GM18498 (cell line): Measurements from ENCODE around the gene RHBDL1.

ENCODE experiments used
- ATAC-seq: cut with Tn5 transposase; IDR thresholded peaks from one replicate; pipeline ENCODE4 v1.9.1; 2021; ENCODE audit warnings: mild to moderate bottlenecking, moderate library complexity; ENCODE audit not compliant: unreplicated experiment

The RHBDL1 gene

DNA sequence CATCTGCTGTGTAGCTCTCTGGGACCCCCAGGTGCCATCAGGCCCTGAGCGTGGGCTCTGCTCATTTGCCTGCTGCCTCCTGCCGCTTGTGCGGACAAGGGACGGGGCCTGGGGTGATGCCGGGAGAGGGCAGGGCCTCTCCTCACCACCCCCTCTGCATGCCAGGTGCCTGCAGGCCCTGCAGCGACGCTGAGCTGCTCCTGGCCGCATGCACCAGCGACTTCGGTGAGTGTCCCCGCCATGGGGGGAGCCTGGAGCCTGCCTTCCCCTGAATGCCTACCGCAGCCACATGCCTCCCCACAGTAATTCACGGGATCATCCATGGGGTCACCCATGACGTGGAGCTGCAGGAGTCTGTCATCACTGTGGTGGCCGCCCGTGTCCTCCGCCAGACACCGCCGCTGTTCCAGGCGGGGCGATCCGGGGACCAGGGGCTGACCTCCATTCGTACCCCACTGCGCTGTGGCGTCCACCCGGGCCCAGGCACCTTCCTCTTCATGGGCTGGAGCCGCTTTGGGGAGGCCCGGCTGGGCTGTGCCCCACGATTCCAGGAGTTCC lies 41.4 kb downstream of the RHBDL1 start:
- ATAC-seq = no peak

DNA sequence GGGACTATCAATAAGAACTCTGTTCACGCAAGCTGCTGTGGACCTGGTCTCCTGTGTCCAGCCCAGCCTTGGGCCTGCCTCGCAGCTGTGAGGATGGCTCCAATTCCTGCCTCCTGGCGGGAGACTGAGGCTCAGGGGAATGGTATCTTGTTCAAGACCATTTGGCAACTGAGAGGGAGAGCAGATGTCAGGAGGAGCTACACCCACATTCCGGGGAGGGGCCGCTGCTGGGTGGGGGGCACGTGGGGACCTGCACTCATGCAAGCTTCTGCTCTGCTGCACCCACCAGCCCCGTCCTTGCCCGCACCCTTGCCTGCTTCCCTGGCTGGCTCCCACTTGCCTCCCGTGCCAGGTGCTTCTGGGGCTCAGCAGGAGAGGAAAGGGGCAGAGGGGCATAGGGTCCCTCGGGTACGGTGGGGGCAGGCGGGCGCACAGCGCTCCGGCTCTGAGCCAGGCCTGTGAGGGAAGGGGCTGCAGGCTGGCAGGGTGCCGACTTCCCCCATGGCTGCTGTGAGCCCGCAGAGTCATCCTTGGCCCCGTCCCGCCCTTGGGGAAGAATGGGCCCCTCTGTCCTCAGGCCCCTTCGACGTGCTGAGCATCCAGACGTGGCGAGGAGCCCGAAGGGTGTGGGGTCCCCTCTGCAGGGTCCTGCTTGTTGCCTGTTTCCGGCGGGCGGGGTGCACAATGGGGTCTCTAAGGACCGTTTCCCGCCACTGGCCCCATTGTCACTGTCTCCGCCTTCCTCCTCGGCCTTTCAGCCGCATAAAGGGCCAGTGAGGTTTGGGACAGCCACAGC lies 42.2 kb downstream of the RHBDL1 start:
- no peak for ATAC-seq

DNA sequence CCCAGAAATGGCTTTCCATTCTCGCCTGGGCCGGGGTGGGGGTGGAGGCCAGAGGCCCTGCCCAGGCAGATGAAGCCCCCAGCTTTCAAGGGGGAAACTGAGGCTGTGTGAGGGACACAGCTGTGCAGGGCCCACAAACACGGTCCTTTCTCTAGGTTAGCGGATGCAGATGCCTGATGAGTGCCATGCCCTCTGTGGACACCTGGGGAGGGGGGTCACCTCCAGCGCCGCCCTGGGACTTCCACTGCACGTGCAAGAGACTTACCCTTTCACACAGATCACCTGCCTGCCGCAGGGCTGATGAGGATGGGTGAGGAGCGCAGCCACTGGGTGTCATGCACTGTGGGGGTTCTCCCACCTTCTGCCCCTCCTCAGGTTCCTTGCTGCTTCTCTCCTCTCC lies 42.9 kb downstream of the RHBDL1 start:
- ATAC-seq = no peak

DNA sequence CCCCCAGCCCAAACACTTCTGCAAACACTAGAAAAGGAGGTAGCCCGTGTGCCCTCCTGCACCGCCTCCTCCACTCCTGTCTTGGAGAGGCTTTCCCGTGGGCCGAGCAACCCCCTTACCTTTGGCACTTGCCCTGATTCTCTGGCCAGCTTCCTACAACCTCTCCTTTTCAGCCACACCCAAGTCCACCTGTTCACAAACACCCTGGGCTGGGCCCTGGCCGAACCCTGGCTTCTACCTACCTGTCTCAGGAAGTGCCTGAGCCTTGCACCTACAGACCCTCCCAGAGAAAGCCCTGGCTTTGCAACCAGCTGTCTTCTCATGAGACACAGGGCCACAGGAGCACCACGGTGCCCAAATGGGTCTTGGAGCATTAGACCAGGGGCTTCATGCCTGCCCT lies 43.5 kb downstream of the RHBDL1 start:
- ATAC-seq = no peak

DNA sequence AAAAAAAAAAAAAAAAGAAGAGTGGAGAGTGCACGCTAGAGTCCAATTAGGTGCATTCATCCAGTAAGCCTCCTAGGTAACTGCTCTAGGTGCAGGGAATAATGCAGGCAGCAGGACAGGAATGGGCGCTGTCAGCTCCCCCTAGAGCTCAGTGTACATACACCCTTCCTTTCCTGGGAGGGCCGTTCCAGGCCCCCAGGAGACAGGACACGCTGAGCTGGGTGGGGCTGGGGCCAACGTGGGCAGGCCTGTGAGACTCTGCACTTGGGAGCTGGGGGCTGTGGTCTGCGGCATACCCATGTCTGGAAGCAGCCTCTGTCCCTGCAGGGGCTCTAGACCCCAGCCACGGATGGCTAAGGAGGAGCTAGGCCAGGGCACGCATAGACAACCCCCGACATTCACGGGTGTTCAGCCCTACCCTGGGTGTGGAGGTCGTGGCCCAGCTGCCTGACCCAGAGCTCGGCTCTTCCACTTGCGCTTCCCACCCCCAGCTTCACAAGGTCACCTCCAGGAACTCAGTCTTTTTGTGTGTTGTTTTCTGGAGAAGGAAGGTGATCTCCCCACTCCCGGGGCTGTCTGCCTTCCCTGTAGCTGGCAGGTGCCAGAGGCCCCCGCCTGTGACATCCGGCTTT lies 44.5 kb downstream of the RHBDL1 start:
- no peak for ATAC-seq

DNA sequence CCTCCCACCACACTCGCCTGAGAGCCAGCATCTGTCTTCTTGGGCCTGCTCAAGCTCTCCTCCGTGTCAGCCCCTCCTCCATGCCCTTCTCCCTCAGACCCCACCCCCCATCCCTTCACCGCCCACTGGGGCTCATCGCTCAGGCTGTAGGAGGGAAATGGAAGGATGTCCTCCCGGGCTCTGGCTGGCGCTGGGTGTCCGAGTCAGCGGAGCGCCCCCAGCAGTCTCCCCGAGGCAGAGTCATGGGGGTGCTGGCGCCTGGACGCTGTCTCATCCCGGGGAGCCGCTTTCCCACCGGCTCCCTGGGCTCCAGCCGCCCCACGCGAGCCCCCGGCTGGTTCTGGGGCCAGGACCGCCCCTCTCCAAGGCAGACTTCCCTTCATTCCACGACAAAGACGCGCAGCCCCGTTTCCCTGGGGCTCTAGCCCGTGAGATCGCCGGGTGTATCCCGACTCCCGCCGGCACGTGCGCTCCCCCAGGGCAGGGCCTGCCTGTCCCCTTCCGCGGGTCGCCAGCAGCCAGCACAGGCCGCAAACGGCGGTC lies 45.0 kb downstream of the RHBDL1 start:
- ATAC-seq = peak; percentile 20

DNA sequence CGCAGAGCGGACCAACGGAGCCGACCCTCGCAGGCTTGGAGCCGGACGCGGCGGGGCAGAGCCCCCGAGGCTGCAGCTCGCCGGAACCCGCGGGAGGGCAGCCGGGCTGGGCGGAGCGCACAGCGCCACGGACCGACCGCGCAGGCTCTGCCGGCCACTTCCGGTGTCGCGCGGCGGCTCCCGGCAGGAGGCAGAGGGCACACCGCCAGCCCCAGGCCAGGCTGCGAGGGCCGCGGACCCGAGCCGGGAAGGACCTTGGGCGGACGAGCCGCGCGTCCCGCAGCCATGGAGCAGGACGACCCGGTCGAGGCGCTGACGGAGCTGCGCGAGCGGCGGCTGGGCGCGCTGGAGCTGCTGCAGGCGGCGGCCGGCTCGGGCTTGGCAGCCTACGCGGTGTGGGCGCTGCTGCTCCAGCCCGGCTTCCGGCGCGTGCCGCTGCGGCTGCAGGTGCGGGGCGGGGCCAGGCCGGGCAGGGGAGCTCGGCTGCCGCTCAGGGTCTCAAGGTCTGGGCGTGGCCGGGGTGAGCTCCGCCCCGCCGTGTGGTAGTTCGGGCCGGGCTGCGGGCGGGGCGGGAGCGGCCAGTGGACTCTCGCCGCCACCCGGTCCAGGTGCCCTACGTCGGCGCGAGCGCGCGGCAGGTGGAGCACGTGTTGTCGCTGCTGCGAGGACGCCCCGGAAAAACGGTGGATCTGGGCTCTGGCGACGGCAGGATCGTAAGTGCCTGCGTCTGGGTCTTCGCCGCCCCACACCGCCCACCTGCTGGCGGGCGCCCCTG lies 45.7 kb downstream of the RHBDL1 start, which contains the start of gene ANTKMT:
Gene ANTKMT, plus strand, starts transcription at position 157 of the 775 bp plus-strand sequence. Its CDS starts 129 bp downstream, at position 286.
- ATAC-seq = peak; percentile 82

DNA sequence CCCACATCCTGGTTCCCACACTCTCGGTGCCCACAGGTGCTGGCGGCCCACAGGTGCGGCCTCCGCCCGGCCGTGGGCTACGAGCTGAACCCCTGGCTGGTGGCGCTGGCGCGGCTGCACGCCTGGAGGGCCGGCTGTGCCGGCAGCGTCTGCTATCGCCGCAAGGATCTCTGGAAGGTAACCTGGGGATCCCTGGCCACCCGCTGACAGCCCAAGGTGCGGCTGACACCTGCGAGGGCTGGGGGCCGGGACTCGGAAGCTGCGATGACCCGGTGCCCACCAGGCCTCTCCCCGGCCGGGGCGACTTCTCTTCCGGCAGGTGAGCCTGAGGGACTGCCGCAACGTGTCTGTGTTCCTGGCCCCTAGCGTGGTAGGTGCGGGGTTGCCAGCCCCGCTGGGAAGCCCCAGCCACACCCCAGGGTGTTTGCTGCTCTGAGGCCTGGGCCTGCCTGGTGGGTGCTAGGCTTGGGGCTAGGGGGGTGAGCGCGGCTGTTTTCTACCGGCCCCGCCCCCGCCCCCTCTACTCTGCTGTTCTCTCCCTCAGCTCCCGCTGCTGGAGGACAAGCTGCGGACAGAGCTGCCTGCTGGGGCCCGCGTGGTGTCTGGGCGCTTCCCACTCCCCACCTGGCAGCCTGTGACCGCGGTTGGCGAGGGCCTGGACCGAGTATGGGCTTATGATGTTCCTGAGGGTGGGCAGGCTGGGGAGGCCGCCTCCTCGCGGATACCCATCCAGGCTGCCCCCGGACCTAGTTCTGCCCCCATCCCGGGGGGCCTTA lies 46.5 kb downstream of the RHBDL1 start:
- ATAC-seq = no peak

DNA sequence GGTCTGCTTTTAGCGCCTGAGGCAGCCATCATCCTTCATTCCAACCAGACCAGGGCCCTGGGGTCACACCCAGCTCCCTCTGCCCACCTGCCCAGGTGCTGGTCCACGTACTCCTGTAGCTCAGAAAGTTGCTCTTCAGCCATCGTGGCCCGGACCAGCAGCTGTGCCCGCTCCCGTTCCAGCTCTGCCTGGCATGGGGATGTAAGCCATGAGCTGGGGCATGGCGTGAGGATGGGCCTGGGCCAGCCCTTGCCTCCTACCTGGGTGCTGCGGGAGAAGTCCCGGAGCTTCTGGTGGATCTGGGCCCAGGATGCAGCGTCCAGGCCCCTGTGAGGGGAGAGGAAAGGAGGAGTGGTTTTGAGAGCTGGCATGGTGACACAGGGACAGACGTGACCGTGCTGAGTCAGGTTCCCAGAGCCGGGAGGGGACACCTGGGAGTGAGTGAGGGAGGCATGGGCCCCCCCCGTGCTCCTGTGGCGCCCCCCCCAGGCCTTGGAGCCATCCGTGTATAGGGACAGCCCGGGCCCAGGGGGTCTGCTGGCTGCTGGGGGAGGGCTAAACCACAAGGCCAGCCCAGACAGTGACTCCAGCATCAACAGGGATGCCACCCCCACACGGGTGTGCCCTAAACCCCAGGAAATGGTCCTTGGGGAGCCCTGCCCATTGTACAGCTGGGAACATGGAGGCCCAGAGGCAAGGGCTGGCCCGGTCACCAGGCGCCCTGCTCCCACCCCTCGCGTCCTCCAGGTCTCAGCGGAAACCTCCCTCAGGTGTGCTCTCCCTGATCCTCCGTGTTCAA lies 47.6 kb downstream of the RHBDL1 start:
- ATAC-seq = no peak

DNA sequence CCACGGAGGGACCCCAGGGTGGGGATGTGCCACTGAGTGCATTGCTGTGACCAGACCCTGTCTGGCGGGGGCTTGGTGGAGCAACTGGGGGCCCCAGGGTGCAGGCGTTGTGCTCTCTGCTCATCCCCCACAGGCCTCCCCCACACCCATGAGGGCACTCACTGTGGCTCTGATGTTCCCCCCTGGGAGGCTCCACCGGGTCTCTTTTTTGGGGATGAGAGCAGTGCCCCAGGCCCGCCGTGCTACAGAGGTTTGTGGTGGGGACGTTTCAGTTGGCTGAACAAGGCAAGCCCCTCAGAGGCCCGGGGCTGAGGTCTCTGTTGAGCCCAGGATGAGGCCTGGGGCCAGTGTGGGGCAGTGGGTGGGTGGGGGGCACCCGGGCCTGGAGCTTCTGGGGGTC lies 48.2 kb downstream of the RHBDL1 start:
- no peak for ATAC-seq

DNA sequence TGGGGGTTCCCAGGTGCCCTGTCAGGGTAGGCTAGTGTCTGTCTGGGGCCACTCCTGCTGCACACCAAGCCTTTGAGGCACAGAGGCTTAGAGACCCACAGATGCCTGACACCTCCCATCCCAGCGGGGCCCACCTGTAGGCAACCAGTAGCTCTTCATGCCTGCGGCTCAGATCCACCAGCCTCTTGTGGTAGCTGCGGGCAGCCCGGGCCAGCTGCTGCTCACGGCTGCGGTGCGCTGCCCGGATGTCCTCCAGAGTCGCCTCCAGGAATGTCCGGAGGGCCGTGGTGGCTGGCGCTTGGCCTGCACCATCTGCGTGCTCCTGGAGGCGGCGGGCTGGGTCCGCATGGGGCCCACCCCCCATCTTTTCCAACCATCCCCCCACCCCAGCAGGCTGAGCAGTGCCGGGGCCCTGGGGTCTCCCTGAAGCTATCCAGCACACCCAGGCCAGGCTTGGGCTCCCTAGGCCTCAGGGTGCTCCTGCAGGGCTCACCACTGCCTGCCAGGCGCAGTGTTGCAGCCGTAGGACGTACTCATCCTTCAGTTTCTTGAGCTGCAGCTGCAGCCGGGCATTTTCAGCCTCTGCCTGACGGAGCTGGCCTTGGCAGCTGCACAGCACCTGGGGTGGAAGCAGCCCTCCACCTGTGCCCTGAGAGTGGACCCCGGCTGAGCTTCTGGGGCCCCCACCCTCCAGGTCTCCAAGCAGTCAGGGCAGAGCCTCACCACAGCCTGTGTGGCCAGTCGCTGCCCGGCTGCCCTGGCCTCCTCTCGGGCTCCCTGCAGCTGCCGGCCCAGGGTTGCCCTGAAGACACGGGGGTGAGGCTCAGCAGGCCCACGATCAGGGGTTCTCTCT lies 48.9 kb downstream of the RHBDL1 start:
- ATAC-seq = no peak

DNA sequence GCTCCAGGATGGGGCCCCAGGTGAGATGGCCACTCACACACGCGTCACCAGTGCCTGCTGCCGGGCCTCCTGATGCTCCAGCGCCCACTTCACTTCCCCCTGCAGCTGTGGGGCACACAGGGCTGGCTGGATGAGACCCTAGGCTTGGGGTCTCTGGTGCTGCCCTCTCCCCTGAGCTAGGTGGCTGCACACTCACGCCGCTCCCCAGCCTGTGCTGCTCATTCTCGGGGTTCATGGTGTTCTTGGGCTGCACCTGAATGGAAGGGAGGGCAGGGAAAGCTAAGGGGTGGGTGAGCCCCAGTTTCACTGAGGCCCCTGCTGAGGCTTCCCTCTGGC lies 49.5 kb downstream of the RHBDL1 start:
- ATAC-seq = no peak

DNA sequence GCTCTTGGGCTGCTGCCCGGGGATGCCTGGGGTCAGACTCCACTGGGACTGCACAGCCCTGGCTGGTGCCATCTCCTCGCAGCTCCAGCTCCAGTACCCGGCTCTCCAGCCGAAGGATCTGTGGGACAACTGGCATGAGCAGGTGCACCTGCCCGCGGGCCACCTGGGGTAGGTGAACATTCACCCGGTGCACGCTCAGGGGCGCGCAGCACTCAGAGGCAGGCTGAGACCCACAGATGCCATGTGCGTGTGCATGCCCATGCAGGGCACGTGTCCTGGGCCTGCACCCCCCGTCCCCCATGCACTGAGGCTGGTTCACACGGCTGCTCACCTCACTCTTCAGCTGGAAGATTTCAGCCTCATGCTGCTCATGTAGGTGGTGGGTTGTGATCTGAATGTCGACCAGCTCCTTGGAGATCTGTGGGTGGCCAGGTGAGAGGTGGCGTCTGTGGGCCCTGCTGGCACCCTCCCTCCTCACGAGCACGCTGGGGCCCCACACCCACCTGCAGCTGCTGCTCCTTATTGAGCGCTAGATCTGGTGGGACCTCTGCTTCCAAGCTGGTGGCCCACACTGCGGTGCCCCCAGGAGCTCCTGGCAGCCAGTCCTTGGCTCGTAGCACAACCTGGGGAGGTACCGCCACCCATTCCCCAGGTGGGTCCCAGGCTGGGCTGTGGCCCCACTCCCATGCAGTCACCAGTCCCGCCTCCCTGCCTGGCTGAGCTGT lies 50.2 kb downstream of the RHBDL1 start:
- ATAC-seq = no peak

DNA sequence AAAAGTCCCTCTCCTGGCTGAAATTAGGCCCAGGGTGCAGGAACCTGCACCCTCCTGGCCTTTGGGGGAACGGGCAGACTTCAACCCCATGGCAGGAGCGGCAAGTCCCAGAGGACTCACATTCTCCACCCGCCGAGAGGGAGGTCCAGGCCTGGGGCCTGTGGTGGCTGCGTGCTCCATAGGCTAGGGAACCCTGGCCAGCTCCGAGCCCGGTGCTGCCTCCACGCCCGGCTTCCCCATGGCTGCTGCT lies 50.6 kb downstream of the RHBDL1 start:
- ATAC-seq = no peak

DNA sequence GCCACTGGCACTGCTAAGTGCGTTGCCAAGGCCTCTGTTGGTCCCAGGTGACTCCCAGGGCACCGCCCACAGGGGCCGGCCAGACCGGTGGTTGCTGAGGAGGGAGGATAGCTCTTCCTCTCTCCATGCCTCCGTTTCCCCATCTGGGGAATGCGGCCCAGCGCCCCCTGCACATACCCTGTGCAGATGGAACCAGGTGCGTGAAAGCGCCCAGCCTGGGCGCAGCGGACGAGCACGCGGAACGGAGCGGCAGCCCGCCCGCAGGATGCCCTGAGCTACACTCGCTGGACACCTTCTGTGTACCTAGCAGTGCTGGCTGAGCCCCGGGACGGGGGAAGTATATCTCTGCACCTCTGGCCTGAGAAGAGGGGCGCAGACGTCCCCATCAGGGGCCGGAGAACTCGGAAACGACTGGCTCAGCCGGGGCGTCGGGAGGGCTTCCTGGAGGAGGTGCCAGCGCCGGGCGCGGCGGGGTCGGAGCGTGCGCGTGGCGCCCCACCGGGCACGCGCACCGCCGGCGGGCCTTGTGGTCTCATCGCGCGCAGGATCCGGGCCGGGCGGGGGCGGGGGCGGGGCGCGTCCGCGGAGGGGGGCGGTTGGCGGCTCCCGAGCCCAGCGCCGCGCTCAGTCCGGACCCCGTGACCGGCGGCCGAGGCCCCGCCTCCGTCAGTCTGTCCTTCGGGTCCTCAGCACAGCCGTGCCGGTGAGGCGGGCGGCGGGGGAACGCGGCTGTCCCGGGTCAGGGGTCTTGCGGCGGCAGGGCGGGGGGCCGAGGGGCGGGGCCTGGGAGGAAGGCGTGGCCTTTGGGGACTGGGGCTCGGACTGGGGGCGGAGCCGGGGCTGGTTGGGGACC lies 51.2 kb downstream of the RHBDL1 start, which contains the start of the genes CCDC78 and HAGHL:
Gene CCDC78, minus strand, starts transcription at position 6 of the 853 bp plus-strand sequence. CDS start 76 bp downstream, outside the sequence.
Gene HAGHL, plus strand, starts transcription at position 669 of the 853 bp plus-strand sequence. CDS start 404 bp downstream, outside the sequence.
- peak; percentile 33 for ATAC-seq

DNA sequence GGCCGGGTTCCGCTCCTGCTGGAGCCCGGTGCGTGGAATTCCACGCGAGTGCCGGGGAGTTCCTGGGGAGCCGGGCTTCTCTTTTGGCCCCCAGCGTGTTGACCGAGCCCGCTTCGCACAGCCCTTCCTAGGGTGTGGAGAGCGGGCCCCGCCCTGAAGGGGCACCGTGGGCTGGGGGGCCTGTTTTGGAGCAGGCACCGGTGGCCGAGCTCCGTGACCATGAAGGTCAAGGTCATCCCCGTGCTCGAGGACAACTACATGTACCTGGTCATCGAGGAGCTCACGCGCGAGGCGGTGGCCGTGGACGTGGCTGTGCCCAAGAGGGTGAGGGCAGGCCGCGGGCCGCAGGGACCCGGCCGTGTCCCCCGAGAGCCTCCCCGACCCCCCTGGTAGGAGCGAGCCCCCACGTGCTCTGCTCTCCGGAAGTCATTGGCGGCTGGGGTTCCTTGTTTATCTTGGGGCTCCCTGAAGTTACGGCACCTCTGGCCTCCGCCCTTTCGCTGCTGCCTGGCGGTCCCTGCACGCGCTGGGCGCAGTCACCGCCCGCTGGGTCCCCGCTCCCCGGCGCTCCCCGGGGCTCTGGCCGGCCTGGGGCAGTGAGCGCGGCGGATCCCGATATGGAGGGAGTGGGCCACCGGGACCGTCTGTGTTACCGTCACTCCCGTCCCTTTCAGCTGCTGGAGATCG lies 52.0 kb downstream of the RHBDL1 start:
- ATAC-seq = peak; percentile 4
